ENCODE data around the gene MAGEC1. TPM values are rescaled to one million over a fixed set of nuclear protein-coding genes. Genes with fewer than 3 reads are reported as not detected.

Gene MAGEC1
- total and polyA plus RNA-seq, 10 of the 15 experiments (the other 5 are each of a cell fraction or from before 2014, with no cell fraction given): 0.05 to 0.41 TPM; not detected in 8

- TF ChIP-seq SUPT20H (IDR thresholded peaks at IDR 0.05; ENCODE audit: borderline replicate concordance, control insufficient read depth, low read depth, low read length): no peak
Observed at GRCh38 chrX:141902366-141902765, 1.3 kb upstream of the MAGEC1 start (continued).

- RAD21 ChIA-PET (ENCODE audit: unreplicated experiment): no interaction called here
- intact Hi-C loops (cut with micrococcal nuclease; ENCODE audit: unreplicated experiment) (no loop called here), in situ Hi-C loops (cut with MboI) (no loop called here)
- Histone ChIP-seq H3K4me2 (ENCODE audit: control insufficient read depth, insufficient read depth) (no peak overlapping the region), H3K4me3 (no peak overlapping the region), H3K4me1 (ENCODE audit: control insufficient read depth, insufficient read depth, low read length) (no peaks in the 10 kb centered on the region), H3K9ac (ENCODE audit: control insufficient read depth, insufficient read depth, low read length) (no peak overlapping the region), H3K27me3 (replicated peaks in 1 of 2; ENCODE audit: control insufficient read depth in 2 of 2, insufficient read depth in 2 of 2, low read length in 1 of 2) (no peaks in the 10 kb centered on the region), H3K27ac (ENCODE audit: control insufficient read depth, insufficient read depth) (no peak overlapping the region), H4K20me1 (ENCODE audit: control insufficient read depth, insufficient read depth) (no peaks in the 10 kb centered on the region), H2AFZ (ENCODE audit: control insufficient read depth, low read depth, low read length) (no peak overlapping the region), H3K36me3 (ENCODE audit: control insufficient read depth in 2 of 2, insufficient read depth in 2 of 2, low read length in 1 of 2) (no peaks in the 10 kb centered on the region), H3K79me2 (ENCODE audit: control insufficient read depth, insufficient read depth, low read length) (no peaks in the 10 kb centered on the region), H3K9me3 (replicated peaks; ENCODE audit: control insufficient read depth, insufficient read depth, low read length) (no peaks in the 10 kb centered on the region)
- WGBS (ENCODE audit: insufficient coverage, insufficient replicate concordance, low lambda C conversion rate, missing lambda C conversion rate): 52% methylated on average over 6 of the region's 6 CpGs
- FAIRE-seq (no peak), ATAC-seq (no peak), DNase-seq (ENCODE audit: low read depth, low spot score) (no peak)
- SMC1A ChIA-PET (ENCODE audit: uncharacterized antibody, unreplicated experiment): no interaction called here
- BruUV-seq (replicated peaks): no TSS peak
- POLR2A ChIA-PET: no interaction called here
- CTCF ChIA-PET: no interaction called here
- TF ChIP-seq, protein P1, sequence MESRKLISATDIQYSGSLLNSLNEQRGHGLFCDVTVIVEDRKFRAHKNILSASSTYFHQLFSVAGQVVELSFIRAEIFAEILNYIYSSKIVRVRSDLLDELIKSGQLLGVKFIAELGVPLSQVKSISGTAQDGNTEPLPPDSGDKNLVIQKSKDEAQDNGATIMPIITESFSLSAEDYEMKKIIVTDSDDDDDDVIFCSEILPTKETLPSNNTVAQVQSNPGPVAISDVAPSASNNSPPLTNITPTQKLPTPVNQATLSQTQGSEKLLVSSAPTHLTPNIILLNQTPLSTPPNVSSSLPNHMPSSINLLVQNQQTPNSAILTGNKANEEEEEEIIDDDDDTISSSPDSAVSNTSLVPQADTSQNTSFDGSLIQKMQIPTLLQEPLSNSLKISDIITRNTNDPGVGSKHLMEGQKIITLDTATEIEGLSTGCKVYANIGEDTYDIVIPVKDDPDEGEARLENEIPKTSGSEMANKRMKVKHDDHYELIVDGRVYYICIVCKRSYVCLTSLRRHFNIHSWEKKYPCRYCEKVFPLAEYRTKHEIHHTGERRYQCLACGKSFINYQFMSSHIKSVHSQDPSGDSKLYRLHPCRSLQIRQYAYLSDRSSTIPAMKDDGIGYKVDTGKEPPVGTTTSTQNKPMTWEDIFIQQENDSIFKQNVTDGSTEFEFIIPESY (IDR thresholded peaks at IDR 0.05): no peak
- TF ChIP-seq, protein P2, sequence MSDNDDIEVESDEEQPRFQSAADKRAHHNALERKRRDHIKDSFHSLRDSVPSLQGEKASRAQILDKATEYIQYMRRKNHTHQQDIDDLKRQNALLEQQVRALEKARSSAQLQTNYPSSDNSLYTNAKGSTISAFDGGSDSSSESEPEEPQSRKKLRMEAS (IDR thresholded peaks at IDR 0.05; ENCODE audit: low read depth, low read length): no peak
- TF ChIP-seq CHD1 (IDR thresholded peaks at IDR 0.05; ENCODE audit: low read depth, low read length) (no peak), TCF3 (IDR thresholded peaks at IDR 0.05; ENCODE audit: borderline replicate concordance, insufficient read depth, low read depth, low read length) (no peak), EP300 (IDR thresholded peaks at IDR 0.05; ENCODE audit: borderline replicate concordance in 1 of 2, control insufficient read depth in 1 of 2, low read depth in 2 of 2, low read length in 2 of 2) (no peak), ZNF274 (IDR thresholded peaks at IDR 0.05; ENCODE audit: insufficient read depth, insufficient read length) (no peak), SKIL (IDR thresholded peaks at IDR 0.05; ENCODE audit: low read depth, poor library complexity, severe bottlenecking) (no peak), ZZZ3 (IDR thresholded peaks at IDR 0.05; ENCODE audit: control insufficient read depth, insufficient read length, low read depth) (no peak), IKZF1 (conservative IDR thresholded peaks at IDR 0.05) (no peak), KDM1A (IDR thresholded peaks at IDR 0.05; ENCODE audit: borderline replicate concordance) (no peak), BACH1 (IDR thresholded peaks at IDR 0.05; ENCODE audit: borderline replicate concordance) (no peak)
- TF ChIP-seq, protein P3, sequence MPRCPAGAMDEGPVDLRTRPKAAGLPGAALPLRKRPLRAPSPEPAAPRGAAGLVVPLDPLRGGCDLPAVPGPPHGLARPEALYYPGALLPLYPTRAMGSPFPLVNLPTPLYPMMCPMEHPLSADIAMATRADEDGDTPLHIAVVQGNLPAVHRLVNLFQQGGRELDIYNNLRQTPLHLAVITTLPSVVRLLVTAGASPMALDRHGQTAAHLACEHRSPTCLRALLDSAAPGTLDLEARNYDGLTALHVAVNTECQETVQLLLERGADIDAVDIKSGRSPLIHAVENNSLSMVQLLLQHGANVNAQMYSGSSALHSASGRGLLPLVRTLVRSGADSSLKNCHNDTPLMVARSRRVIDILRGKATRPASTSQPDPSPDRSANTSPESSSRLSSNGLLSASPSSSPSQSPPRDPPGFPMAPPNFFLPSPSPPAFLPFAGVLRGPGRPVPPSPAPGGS (IDR thresholded peaks at IDR 0.05; ENCODE audit: borderline replicate concordance, insufficient read depth, low read depth, low read length, poor library complexity, severe bottlenecking): no peak
Observed at GRCh38 chrX:141904262-141904661, 568 bp downstream of the MAGEC1 start.
